GM21825 (cell line): ENCODE measurements around the gene SDC3.

Source experiments
- ATAC-seq: cut with Tn5 transposase; IDR thresholded peaks from one replicate; pipeline ENCODE4 v1.9.1; 2021; ENCODE audit warnings: mild to moderate bottlenecking, moderate library complexity; ENCODE audit not compliant: unreplicated experiment

The SDC3 gene

DNA sequence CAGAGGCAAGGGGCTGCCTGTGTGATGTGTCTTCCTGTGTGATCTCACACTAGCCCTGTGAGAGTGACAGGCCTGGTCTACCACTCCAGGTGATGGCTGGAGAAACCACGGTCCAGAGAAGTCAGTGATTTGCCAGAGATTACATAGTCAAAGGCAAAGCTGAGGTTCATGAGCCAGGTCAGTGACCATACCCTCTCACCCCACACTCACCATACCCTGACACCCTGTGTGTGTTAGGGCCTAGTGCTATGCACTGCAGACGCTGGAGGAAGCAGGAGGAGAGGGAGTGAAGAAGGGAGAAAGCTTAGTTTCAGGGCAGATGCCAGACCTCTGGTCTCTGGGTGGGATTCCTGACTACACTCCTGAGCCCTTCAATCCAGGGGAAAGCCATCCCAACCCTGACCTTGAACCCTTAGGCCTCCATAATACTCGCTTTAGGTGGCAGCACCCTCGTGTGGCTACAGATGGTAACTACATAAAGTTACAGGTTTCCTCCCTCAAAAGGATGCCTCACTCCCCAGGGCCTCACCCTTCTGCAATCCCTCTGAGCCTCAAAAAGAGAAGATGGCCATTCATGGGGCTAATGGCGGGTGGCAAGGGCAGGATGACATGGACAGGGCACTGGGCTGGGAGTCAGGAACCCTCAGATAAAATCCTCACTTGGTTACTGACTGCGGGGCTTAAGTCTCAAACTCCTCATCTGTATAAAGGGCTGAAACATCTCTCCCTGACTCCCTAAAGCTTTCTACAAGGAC lies 20.8 kb upstream of the SDC3 start:
- no peak for ATAC-seq

DNA sequence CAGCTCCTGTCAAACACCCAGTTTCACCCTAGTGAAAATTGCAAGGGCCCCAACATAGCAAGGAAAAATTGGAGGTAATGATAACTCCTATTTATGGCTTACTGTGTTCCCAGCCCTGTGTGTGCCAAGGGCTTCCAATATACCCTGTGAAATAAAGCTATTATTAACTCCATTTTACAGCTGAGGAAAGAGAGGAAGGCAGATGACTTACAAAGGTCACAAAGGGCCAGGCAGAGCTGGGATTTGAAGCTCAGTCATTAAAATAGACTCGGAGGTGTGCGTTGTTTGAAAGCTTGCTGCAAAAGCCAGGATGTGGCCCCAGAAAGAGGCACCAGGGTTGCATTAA lies 20.2 kb upstream of the SDC3 start:
- no peak for ATAC-seq

GRCh38 chr1:30928171-30928570 lies 19.6 kb upstream of the SDC3 start:
- no peak for ATAC-seq

DNA sequence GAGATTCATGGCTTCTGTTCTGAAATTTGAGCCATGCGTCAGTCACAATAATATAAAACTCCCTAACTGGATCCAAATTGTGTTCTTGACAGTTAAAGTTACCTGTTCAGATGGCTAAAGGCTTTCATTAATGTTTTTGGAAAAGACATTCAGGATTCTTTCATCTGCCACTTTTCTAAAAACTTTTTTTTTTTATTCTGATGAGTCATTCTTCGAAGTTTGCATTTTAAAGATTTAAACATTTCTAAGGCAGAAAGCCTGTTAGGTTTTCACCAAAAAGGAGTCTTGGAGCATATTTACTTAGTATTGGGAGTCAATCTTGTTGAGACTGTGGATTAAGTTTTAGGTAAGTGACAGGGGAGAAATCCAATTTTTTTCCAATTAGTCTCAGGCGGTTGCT lies 18.9 kb upstream of the SDC3 start:
- ATAC-seq: no peak

DNA sequence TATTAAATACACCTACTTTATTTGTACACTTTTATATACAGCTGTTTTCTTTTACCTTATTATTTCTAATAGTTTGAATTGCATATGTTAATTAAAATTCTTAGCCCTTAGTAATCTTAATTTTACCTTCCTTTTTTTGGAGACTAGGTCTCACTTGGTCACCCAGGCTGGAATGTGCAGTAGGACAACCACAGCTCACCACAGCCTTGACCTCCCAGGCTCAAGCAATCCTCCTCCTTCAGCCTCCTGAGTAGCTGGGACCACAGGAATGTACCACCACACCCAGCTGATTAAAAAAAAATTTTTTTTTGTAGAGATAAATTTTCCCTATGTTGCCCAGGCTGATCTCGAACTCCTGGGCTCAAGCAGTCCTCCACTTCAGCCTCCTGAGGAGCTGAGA lies 15.0 kb upstream of the SDC3 start:
- ATAC-seq: no peak

- ATAC-seq: no peak
Measured at GRCh38 chr1:30920827-30921226, 12.3 kb upstream of the SDC3 start.

- no peak for ATAC-seq
Measured at GRCh38 chr1:30919025-30919881, 10.7 kb upstream of the SDC3 start.

GRCh38 chr1:30916296-30916695 lies 7.7 kb upstream of the SDC3 start:
- ATAC-seq: no peak

DNA sequence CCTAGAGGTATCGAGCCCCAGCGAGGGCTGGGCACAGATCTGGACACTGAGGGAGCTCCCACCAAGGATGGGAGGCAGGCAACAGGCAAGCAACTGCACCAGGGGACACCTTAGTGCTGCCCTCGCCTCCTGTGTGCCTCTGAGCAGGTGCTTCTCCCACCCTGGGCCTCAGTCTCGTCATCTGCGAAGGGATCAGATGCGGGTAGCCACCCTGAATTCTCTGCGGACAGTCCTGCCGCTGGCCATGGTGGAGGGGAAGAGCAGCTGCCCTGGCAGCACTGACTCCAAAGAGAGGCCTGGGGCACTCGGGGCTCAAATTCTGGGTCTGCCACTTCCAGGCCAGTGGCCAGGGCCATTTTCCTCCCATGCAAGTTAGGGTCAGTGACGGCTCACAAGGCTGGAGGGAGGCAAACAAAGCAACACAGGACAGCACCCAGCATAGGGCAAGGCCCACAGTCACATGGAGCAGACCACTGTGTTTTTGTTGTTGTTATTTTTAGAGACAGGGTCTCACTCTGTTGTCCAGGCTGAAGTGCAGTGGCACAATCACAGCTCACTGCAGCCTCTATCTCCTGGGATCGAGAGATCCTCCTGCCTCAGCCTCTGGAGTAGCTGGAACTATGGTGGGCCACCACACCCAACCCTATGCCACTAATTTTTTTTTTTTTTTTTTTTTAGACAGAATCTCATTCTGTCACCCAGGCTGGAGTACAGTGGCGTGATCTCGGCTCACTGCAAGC lies 7.1 kb upstream of the SDC3 start:
- no peak for ATAC-seq

GRCh38 chr1:30914931-30915330 lies 6.4 kb upstream of the SDC3 start:
- ATAC-seq: no peak

DNA sequence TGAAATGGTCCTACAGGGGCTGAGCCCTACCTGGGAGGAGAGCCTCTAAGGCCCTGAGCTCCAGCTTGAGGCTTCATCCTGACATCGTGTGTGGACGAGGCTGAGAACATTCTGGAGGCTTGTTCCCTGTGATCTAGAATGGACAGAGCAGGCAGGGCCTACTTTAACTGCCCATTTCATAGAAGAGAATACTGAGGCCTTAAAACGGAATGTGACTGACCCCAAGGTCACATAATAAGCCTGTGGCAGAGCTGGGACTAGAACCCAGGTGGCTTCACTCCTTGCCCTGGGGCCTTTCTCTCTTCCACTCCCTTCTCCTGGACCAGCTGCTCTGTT lies 6.0 kb upstream of the SDC3 start:
- no peak for ATAC-seq

DNA sequence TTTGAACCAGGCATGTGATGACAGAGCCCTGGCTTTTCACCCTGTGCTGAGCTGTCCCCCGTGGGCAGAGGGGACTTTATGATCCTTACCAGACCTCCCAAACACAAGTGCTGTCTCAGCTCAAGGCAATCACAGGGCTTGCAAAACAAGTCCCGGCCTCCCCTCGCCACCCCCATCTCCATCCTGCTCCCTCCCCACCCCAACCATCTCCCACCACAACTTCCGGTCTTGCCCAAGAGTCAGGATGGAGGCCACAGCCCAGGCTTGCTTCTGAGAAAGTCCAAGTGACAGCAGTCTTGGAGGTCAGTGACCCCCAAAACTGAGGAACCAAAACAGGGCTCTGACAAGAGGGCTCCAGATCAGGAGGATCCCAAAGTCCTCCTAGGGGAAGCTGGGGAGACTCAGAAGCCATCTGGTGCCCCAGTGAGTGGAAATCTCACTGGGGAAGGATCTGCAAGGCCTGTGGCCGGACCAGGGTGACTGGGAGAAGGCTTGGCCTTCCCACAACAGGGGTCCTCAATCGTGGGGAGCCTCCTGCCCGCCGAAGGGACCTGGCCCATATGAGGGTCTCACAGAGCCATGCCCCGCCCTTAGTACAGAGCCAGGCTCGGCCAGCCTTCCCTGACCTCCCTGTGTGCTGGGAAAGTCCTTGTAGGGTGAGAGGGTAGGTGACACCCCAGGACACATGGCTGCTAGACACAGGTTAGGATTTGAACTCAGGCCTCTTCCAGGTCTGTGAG lies 4.5 kb upstream of the SDC3 start:
- no peak for ATAC-seq

DNA sequence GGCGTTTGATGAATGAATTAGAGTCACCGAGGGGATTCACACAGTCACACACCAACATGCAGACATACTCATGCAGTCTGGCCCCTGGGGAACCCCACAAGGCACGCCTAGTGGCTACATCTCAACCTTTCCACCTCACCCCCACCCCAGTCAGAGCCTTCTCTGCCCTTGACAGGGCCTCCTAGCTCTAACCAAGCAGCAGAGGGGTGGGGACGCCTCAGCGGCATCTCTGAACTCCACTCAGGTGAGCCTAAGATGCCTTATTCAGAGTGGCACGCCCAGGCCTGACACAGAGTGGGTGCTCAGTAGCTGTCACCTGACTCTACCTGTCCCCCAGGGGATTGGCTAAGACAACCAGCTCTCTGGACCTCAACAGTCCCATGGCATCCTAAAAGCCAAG lies 3.7 kb upstream of the SDC3 start:
- no peak for ATAC-seq

DNA sequence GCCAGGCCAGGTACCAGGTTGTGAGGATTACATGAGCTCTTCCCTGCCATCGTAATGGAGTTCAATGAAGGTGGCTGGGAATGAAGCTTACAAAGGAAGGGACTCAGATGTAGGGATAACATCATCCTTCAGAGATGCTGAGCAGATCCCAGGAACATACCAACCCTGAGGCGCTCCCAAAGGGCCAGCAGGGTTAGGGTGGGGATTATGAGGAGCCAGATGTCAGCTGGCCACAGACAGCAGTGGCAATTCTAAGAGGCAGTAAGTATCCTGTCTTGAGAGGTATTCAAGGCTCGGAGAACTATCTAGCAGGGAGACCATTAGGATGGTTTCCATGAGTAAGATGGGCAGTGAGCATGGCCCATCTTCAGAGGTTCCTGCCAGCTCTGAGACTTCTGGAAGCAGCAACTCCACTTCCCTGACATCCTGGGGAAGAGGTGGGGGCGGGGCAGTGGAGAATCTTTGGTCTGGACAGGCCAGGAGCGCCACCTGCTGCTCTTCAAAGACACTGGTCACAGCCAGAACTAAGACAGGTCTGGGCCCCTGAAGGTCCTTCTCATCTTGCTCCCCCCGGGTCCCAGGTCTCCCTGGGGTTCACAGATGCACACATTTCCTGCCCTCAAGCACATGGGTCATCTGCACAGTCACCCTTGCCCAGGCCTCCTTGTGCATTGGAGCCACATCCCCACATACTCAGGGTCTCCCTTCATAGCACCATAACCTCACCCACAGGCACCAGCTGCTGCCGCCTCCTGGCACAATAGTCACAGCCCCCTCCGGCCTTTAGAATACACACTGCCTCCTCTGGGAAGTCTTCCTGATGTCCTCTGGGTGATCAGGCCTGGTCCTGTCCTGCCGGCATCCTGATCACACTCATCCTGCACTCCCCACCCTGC lies 2.7 kb upstream of the SDC3 start:
- no peak for ATAC-seq

GRCh38 chr1:30909365-30910068 lies 959 bp upstream of the SDC3 start:
- ATAC-seq: no peak

DNA sequence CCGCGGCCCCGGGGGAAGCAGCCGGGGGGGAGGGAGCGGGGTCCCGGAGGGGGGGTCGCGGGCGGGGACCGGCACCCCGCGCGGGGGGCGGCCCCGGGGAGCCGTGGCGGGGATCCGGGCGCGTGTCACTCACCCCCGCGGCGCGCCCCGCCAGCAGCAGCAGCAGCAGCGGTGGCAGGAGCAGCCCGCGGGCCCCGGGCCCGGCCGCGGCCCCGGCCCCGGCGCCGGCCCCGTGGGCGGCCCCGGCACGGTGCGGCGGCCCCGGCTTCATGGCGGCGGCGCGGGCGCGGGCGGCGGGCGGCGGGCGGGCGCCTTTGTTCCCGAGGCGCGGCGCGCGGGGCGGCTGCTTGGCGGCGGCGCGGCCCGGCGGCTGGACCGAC lies 252 bp downstream of the SDC3 start:
- ATAC-seq: no peak

DNA sequence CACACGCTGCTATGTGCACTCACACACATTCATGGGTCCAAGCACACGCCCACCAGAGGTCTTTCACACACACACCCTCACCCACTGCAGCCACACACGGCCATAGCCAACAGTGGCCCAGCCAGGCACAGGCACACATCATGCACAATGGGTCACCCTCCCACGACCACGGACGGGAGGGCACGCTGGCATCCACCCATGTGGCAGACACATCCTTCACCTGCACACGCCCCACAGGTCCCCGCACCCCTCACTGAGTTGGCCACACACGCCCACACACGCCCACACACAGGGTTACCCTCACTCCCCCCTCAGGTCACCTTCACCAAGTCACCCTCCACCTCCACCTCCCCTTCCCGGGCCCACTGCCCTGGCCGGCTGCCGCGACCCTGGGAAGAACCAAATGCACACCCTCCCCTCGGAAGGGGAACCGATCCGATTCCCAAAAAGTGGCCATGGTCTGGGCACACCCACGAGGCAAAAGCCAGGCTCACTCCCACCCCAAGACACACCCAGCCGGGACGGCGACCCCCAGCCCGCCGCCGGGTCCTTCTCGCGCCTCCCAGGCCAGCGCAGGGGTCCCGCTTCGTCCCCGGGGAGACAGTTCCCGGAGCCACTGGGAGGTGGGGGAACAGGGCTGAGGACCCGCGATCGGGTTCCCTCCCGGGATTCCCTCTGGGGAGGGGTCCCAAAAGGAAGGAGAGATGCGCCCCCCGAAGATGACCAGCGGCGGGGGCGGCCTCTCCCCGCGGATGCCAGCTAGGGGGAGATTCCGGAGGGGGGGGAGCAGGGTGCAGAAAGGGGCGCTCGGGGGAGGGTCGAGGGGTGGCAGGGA lies 860 bp downstream of the SDC3 start:
- ATAC-seq: no peak

GRCh38 chr1:30906631-30907441 lies 1.7 kb downstream of the SDC3 start:
- ATAC-seq: no peak
